Medulla oblongata (tissue), 1 donor: Measurements from ENCODE around the gene CNGB1.

Experiments
- DNase-seq: peaks from one replicate; pipeline ENCODE4 v3.0.0-alpha.2; 2015; ENCODE audit errors: extremely low spot score

CNGB1 gene

GRCh38 chr16:57972306-57972705 lies 1.4 kb upstream of the CNGB1 start:
- DNase-seq: no peak

GRCh38 chr16:57971848-57972247 lies 920 bp upstream of the CNGB1 start:
- DNase-seq: no peak

GRCh38 chr16:57970319-57970718 lies 609 bp downstream of the CNGB1 start:
- DNase-seq: no peak

GRCh38 chr16:57969451-57970123 lies 1.3 kb downstream of the CNGB1 start:
- no peak for DNase-seq

- no peak for DNase-seq
These were observed 3.0 kb downstream of the CNGB1 start for GRCh38 chr16:57967916-57968315.

GRCh38 chr16:57966986-57967385 lies 3.9 kb downstream of the CNGB1 start:
- DNase-seq: no peak

- no peak for DNase-seq
These were observed 4.6 kb downstream of the CNGB1 start for GRCh38 chr16:57966204-57966771.

- no peak for DNase-seq
These were observed 6.7 kb downstream of the CNGB1 start for GRCh38 chr16:57964157-57964700.

- DNase-seq: no peak
These were observed 8.2 kb downstream of the CNGB1 start for GRCh38 chr16:57962756-57963155.

GRCh38 chr16:57962046-57962445 lies 8.9 kb downstream of the CNGB1 start:
- no peak for DNase-seq

- DNase-seq: no peak
These were observed 9.4 kb downstream of the CNGB1 start for GRCh38 chr16:57961538-57961937.

GRCh38 chr16:57960826-57961472 lies 10.0 kb downstream of the CNGB1 start:
- DNase-seq: no peak

- DNase-seq: no peak
These were observed 10.6 kb downstream of the CNGB1 start for GRCh38 chr16:57960310-57960709.

GRCh38 chr16:57959804-57960203 lies 11.1 kb downstream of the CNGB1 start:
- DNase-seq: no peak

- DNase-seq: no peak
These were observed 11.8 kb downstream of the CNGB1 start for GRCh38 chr16:57959121-57959520.

- no peak for DNase-seq
These were observed 12.4 kb downstream of the CNGB1 start for GRCh38 chr16:57958544-57958943.

- DNase-seq: no peak
These were observed 13.1 kb downstream of the CNGB1 start for GRCh38 chr16:57957673-57958392.

- DNase-seq: no peak
These were observed 13.8 kb downstream of the CNGB1 start for GRCh38 chr16:57956924-57957672.

GRCh38 chr16:57956270-57956808 lies 14.6 kb downstream of the CNGB1 start:
- DNase-seq: no peak

- no peak for DNase-seq
These were observed 15.2 kb downstream of the CNGB1 start for GRCh38 chr16:57955572-57956188.

GRCh38 chr16:57953857-57954256 lies 17.1 kb downstream of the CNGB1 start:
- DNase-seq: no peak
